Stomach (tissue), 9 donors: ENCODE measurements around the gene SLC16A6. TPM values are rescaled to one million over a fixed set of nuclear protein-coding genes. Genes with fewer than 3 reads are reported as not detected.

Experiments used
- DNase-seq, 2 donors: peaks; one replicate each; pipeline versions ENCODE4 v3.0.0 to v3.0.0-alpha.2; 2013 to 2019
- H3K27ac ChIP-seq, 5 donors: fragments of 200-600 bp in 4 of 5; sonication (generic) in 4 of 5; one replicate each; pipeline ENCODE4 v1.5.1; 2013 to 2019; ENCODE audit warnings: mild to moderate bottlenecking in 1 of 5, moderate library complexity in 1 of 5
- H3K27me3 ChIP-seq, 3 donors: fragments of 200-600 bp; sonication (generic); one replicate each; pipeline ENCODE4 v1.5.1; 2017 to 2019; ENCODE audit warnings: mixed run types in 1 of 3
- H3K36me3 ChIP-seq, 4 donors: fragments of 200-600 bp; sonication (generic); 1 replicate in 3 of 4; 2 replicates in 1 of 4; pipeline ENCODE4 v1.5.1; 2016 to 2019
- H3K4me1 ChIP-seq, 4 donors: fragments of 200-600 bp; sonication (generic); one replicate each; pipeline ENCODE4 v1.5.1; 2016 to 2019
- H3K4me3 ChIP-seq, 4 donors: fragments of 200-600 bp; sonication (generic) in 3 of 4; one replicate each; pipeline ENCODE4 v1.5.1; 2016 to 2019; ENCODE audit warnings: mild to moderate bottlenecking in 1 of 4
- H3K9me3 ChIP-seq, 4 donors: fragments of 200-600 bp; sonication (generic); one replicate each; pipeline ENCODE4 v1.5.1; 2016 to 2019
- CTCF ChIP-seq, 7 experiments: fragments of 450-650 bp in 4 of 7; fragments of 200-600 bp in 3 of 7; sonication (generic) in 3 of 7; IDR thresholded peaks; one replicate each; pipeline ENCODE4 v1.5.1; 2016 to 2019; ENCODE audit warnings: antibody characterized with exemption in 7 of 7, control low read depth in 2 of 7, mild to moderate bottlenecking in 1 of 7
- EP300 ChIP-seq: sonication (generic); formaldehyde crosslinking; IDR thresholded peaks from one replicate; pipeline ENCODE4 v1.6.1; 2017; ENCODE audit warnings: antibody characterized with exemption
- POLR2A ChIP-seq, 4 donors: fragments of 450-650 bp; IDR thresholded peaks; one replicate each; pipeline ENCODE4 v1.6.1; 2016; ENCODE audit warnings: antibody characterized with exemption in 4 of 4, control low read depth in 2 of 4, mild to moderate bottlenecking in 1 of 4, moderate library complexity in 1 of 4
- POLR2AphosphoS5 ChIP-seq, 3 donors: sonication (generic); formaldehyde crosslinking; IDR thresholded peaks; one replicate each; pipeline ENCODE4 v1.6.1; 2016; ENCODE audit warnings: antibody characterized with exemption in 3 of 3
- WGBS, 5 donors: extraction: QIAGEN DNeasy Blood & Tissue Kit in 3 of 5; methylation state at CpG; one replicate each; pipeline versions ENCODE4 v1.1.5 to v1.1.7; 2013 to 2018; 5-methylcytosine and 5-hydroxymethylcytosine counted together
- intact Hi-C: fragments of 100-400 bp; cut with DNase I; formaldehyde crosslinking; loops from one replicate; pipeline ENCODE4 v1.15.1; 2023; ENCODE audit warnings: low total_unique reads
- polyA plus RNA-seq, 3 donors: library from polyadenylated mRNA; stranded (reverse); fragments of 200-250 nt; gene quantifications; one replicate each; pipeline ENCODE4 v1.2.3, GENCODE V29; 2013
- total RNA-seq, 5 donors: library from RNA; depleted of rRNA; stranded (reverse); fragments of >200 nt; gene quantifications; one replicate each; pipeline versions ENCODE4 v1.1.0 to v1.2.3, GENCODE V29; 2014 to 2016
- donor health status: healthy with polysubstance abuse.
- donor health status: Bipolar disorder and iron deficiency.
- donor health status: healthy.

Gene SLC16A6
- total and polyA plus RNA-seq, 8 donors = 0.37 to 0.92 (median 0.80) TPM; not detected in 5

- Histone ChIP-seq H3K27ac (peak overlapping the region in 4 of 5 donors; percentile 94 to 99 (median 98)), H3K9me3 (no peaks in the 10 kb centered on the region), H3K4me3 (peak overlapping the region; percentile 56 to 91 (median 80)), H3K4me1 (peaks cover 8 to 30% (median 15%) of the 10 kb centered on the region in 4 donors), H3K27me3 (no peaks in the 10 kb centered on the region), H3K36me3 (peaks cover 0 to 13% (median 7%) of the 10 kb centered on the region in 4 donors)
- TF ChIP-seq CTCF (IDR thresholded peaks at IDR 0.05) (no peak), EP300 (no peak), POLR2AphosphoS5 (IDR thresholded peaks at IDR 0.05) (no peak), POLR2A (IDR thresholded peaks at IDR 0.05) (no peak)
- intact Hi-C loops = no loop called here
- 89 to 93% (median 91%) methylated on average over 24 of the region's 24 CpGs for WGBS, 5 donors
- no peak for DNase-seq
Measured at GRCh38 chr17:68246271-68247028, 44.5 kb downstream of the SLC16A6 start.

- intact Hi-C loops = no loop called here
- no peak for TF ChIP-seq POLR2AphosphoS5 (IDR thresholded peaks at IDR 0.05)
- TF ChIP-seq POLR2A (IDR thresholded peaks at IDR 0.05) = no peak
- no peak for TF ChIP-seq CTCF (IDR thresholded peaks at IDR 0.05)
- no peak for TF ChIP-seq EP300
- no peak overlapping the region for H3K4me3 ChIP-seq
- no peaks in the 10 kb centered on the region for H3K36me3 ChIP-seq
- no peaks in the 10 kb centered on the region for H3K9me3 ChIP-seq
- WGBS, 5 donors = 77 to 85% (median 81%) methylated on average over 4 of the region's 4 CpGs
- peak overlapping the region in 4 of 5 donors; percentile 72 to 89 (median 85) for H3K27ac ChIP-seq
- no peaks in the 10 kb centered on the region for H3K27me3 ChIP-seq
- H3K4me1 ChIP-seq = peaks cover 0 to 32% (median 9%) of the 10 kb centered on the region in 4 donors
- no peak for DNase-seq
Measured at GRCh38 chr17:68239632-68240366, 51.1 kb downstream of the SLC16A6 start.

DNA sequence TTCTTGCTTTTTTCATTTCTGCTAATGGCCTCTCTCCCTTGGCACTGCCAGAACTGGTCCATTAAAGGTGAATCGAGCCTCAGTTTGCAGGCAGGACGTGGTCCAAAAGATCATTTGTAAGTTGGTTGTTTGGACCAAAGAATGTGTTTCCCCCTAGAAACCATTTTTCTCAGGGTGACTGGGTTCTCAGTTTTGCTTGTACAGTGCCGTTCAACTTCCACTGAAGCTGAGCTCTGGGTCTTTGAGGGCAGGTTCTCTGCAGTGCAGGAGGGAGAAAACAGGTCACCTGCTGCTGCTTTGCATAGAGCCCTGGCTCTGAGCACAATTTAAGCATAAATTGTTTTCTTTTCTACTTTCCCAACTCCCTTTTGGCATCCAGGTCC, 52.1 kb downstream of the SLC16A6 start:
- no peaks in the 10 kb centered on the region for H3K9me3 ChIP-seq
- WGBS, 5 donors = 46 to 76% (median 62%) methylated on average over 3 of the region's 3 CpGs
- peak overlapping the region in 4 of 5 donors; percentile 72 to 89 (median 85) for H3K27ac ChIP-seq
- H3K36me3 ChIP-seq = no peaks in the 10 kb centered on the region
- intact Hi-C loops = no loop called here
- H3K27me3 ChIP-seq = no peaks in the 10 kb centered on the region
- H3K4me3 ChIP-seq = no peak overlapping the region
- no peak for TF ChIP-seq POLR2AphosphoS5 (IDR thresholded peaks at IDR 0.05)
- TF ChIP-seq EP300 = no peak
- no peak for TF ChIP-seq POLR2A (IDR thresholded peaks at IDR 0.05)
- TF ChIP-seq CTCF (IDR thresholded peaks at IDR 0.05) = no peak
- H3K4me1 ChIP-seq = peaks cover 0 to 38% (median 11%) of the 10 kb centered on the region in 4 donors
- no peak for DNase-seq

DNA sequence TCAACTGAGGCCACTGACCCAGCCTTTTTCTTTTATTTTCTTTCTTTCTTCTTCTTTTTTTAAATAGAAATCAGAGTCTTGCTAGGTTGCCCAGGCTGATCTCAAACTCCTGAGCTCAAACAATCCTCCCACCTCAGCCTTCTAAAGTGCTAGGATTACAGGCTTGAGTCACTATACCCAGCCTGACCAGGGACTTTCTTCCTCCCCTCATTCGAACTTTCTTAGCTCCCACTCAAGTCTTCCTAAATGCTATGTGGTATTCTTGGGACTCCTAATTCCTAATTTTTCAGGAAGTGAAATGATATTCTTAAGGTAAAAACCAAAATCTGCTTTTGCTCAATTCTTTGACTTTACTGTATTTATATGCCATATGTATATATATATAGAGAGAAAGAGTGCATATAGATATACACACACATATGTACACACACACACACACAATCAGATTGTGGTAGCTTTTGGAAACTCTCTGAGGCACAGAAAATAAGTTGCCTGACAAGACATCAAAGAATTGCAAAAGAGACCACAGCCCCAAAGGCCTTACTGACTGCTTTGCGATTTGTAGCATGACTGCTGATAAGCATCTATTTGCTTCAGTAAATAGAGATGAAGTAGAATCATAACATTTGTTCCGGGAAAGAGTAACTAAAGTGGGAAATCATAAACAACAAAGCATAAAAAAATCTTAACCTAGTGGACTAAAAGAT, 52.6 kb downstream of the SLC16A6 start:
- H3K36me3 ChIP-seq = no peaks in the 10 kb centered on the region
- no peak overlapping the region for H3K4me3 ChIP-seq
- DNase-seq = no peak
- no peaks in the 10 kb centered on the region for H3K27me3 ChIP-seq
- peaks cover 0 to 38% (median 11%) of the 10 kb centered on the region in 4 donors for H3K4me1 ChIP-seq
- intact Hi-C loops = no loop called here
- WGBS, 5 donors = 35 to 53% (median 41%) methylated on average over 3 of the region's 3 CpGs
- no peaks in the 10 kb centered on the region for H3K9me3 ChIP-seq
- TF ChIP-seq EP300 = no peak
- TF ChIP-seq CTCF (IDR thresholded peaks at IDR 0.05) = no peak
- no peak for TF ChIP-seq POLR2AphosphoS5 (IDR thresholded peaks at IDR 0.05)
- TF ChIP-seq POLR2A (IDR thresholded peaks at IDR 0.05) = no peak
- H3K27ac ChIP-seq = peak overlapping the region in 4 of 5 donors; percentile 72 to 89 (median 85)
